H1 (cell line): ENCODE results near the gene ADGRF1. TPM values are rescaled to one million over a fixed set of nuclear protein-coding genes. Genes with fewer than 3 reads are reported as not detected.

ENCODE experiments used
- CHD7 ChIP-seq: fragments of 300-600 bp; sonication (generic); IDR thresholded peaks from 2 replicates; pipeline ENCODE4 v1.7.1; 2012; ENCODE audit warnings: low read length, moderate library complexity, mild to moderate bottlenecking, inconsistent platforms; ENCODE audit not compliant: insufficient replicate concordance
- KDM4A ChIP-seq: IDR thresholded peaks from one replicate; pipeline ENCODE4 v1.7.1; 2012; ENCODE audit warnings: low read depth, mild to moderate bottlenecking, moderate library complexity, low read length, inconsistent platforms; ENCODE audit not compliant: severe bottlenecking
- polyA plus RNA-seq, 7 experiments: library from polyadenylated mRNA; depleted of rRNA in 3 of 7; stranded (reverse) in 5 of 7; unstranded in 2 of 7; fragments of >200 nt in 5 of 7; fragments of 200-250 nt in 2 of 7; gene quantifications; 1 replicate in 5 of 7; 2 replicates in 1 of 7; 4 replicates in 1 of 7; pipeline versions ENCODE4 v1.2.1 to v1.2.3, GENCODE V29; 2011 to 2013; ENCODE audit warnings: missing spikeins in 2 of 7, mixed read lengths in 2 of 7
- total RNA-seq: library from RNA; stranded (reverse); fragmentation: NEBNext Ultra II Directional; extraction: Animal tissue kit (Norgen Biotek cat#: 25700); gene quantifications from 2 replicates; pipeline ENCODE4 v1.2.1, GENCODE V29; 2021

Gene ADGRF1
- total and polyA plus RNA-seq, 2 of the 8 experiments (the other 6 are each of a cell fraction or from before 2014, with no cell fraction given), result not detected

- TF ChIP-seq CHD7 (no peak), KDM4A (no peak)
- TF ChIP-seq, all 59 proteins: peak for 0
These were observed at the start of gene ADGRF1 (continued) for GRCh38 chr6:47042275-47042791.
